ENCODE results near the gene UPF2.
"Not testable (repeated sequence)": the region's sequence is repeated elsewhere in the genome, so short reads cannot be mapped to it uniquely, and the experiment has no call there.

The UPF2 gene

GRCh38 chr10:11895598-11895997 is 147.0 kb downstream of the UPF2 start:
- H3K4me3 ChIP-seq (ENCODE audit: low read depth, low read length): no peak overlapping the region
- no peak for DNase-seq (ENCODE audit: low read depth)
- no peak for TF ChIP-seq CTCF (IDR thresholded peaks at IDR 0.05; ENCODE audit: insufficient read depth, low read depth, low read length, missing control alignments)

- DNase-seq (ENCODE audit: low read depth): no peak
- H3K4me3 ChIP-seq (ENCODE audit: low read depth, low read length): no peak overlapping the region
- TF ChIP-seq CTCF (IDR thresholded peaks at IDR 0.05; ENCODE audit: insufficient read depth, low read depth, low read length, missing control alignments): no peak
These were observed 147.5 kb downstream of the UPF2 start for GRCh38 chr10:11895108-11895466.

GRCh38 chr10:11894381-11895107 is 148.1 kb downstream of the UPF2 start:
- no peak for DNase-seq (ENCODE audit: low read depth)
- no peak for TF ChIP-seq CTCF (IDR thresholded peaks at IDR 0.05; ENCODE audit: insufficient read depth, low read depth, low read length, missing control alignments)
- H3K4me3 ChIP-seq (ENCODE audit: low read depth, low read length): no peak overlapping the region

GRCh38 chr10:11893749-11894278 is 148.8 kb downstream of the UPF2 start:
- H3K4me3 ChIP-seq (ENCODE audit: low read depth, low read length): no peak overlapping the region
- TF ChIP-seq CTCF (IDR thresholded peaks at IDR 0.05; ENCODE audit: insufficient read depth, low read depth, low read length, missing control alignments): no peak
- DNase-seq (ENCODE audit: low read depth): no peak

GRCh38 chr10:11891776-11892486 is 150.7 kb downstream of the UPF2 start:
- DNase-seq (ENCODE audit: low read depth): no peak
- no peak for TF ChIP-seq CTCF (IDR thresholded peaks at IDR 0.05; ENCODE audit: insufficient read depth, low read depth, low read length, missing control alignments)
- H3K4me3 ChIP-seq (ENCODE audit: low read depth, low read length): no peak overlapping the region

GRCh38 chr10:11889263-11889662 is 153.3 kb downstream of the UPF2 start:
- DNase-seq (ENCODE audit: low read depth); H3K4me3 ChIP-seq (ENCODE audit: low read depth, low read length): not testable (repeated sequence)

GRCh38 chr10:11887381-11888227 is 155.0 kb downstream of the UPF2 start:
- DNase-seq (ENCODE audit: low read depth): no peak
- TF ChIP-seq CTCF (IDR thresholded peaks at IDR 0.05; ENCODE audit: insufficient read depth, low read depth, low read length, missing control alignments): no peak
- H3K4me3 ChIP-seq (ENCODE audit: low read depth, low read length): no peak overlapping the region

Measured in GM12865 (cell line).